GM18526 (cell line): Measurements from ENCODE around the gene CREM.

Experiments
- POLR2A ChIP-seq: IDR thresholded peaks from 3 replicates; pipeline ENCODE4 v1.6.1; 2011; ENCODE audit not compliant: insufficient read length; ENCODE audit errors: extremely low read depth

CREM gene

GRCh38 chr10:35172574-35172973 is 45.9 kb downstream of the CREM start:
- TF ChIP-seq POLR2A = no peak

DNA sequence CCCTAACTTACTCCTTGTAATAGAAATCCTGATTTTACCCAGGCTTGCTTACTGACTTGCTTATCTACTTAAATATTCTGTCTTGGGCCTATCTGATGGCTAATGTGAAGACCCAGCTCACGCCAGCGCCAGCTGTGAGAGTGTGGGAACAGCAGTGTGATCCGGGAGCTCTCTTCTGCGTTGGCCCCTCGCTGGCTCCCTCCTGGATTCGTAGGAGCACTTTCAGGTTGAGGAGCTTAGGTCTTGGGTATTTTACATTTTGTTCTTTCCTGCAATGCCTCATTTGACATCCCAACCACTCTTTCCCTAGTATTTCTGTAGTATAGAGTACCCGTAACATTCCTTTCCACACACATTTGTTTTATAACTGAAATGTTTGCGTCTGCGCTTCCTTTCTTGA is 51.7 kb downstream of the CREM start:
- TF ChIP-seq POLR2A = no peak

DNA sequence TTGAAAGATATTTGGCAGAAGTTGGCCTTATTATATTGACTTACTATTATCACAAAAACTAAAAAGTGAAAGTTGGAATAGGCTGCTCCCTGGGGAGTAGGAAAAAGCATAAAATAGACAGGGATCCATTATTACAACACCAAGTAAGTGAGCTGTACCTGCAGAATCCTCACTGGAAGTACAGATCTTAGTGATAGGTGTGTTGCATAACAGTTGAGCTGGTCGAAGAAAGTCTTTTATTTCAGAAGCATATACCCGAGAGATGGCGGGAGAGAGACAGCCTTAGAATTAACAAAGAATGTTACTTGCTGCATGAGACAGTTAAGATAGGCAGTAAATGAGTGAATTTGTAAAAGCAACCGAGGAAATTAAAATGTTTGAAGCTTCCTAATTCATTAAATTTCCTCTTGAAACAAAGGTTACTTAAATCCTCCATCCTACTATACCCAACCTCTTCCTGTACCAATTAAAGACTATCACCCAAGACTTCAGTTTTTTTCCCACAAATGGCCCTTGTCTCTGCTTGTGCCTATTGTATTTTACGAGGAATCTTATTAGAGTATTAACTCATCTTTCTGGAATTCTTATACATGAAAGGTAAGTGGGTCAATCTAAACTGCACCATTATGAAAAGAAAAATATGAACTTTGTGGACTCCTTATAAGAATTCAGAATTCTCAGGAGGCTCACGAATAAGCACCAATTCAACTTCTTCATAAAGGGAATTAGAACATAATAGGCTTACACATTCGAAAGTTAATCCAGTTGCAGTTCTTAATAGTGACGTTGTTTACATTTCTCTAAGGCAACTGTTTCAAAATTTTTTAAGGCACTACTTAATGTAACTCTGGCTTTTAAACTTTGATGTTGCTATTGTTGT is 56.2 kb downstream of the CREM start:
- TF ChIP-seq POLR2A = no peak

GRCh38 chr10:35184527-35185171 is 58.0 kb downstream of the CREM start:
- no peak for TF ChIP-seq POLR2A

DNA sequence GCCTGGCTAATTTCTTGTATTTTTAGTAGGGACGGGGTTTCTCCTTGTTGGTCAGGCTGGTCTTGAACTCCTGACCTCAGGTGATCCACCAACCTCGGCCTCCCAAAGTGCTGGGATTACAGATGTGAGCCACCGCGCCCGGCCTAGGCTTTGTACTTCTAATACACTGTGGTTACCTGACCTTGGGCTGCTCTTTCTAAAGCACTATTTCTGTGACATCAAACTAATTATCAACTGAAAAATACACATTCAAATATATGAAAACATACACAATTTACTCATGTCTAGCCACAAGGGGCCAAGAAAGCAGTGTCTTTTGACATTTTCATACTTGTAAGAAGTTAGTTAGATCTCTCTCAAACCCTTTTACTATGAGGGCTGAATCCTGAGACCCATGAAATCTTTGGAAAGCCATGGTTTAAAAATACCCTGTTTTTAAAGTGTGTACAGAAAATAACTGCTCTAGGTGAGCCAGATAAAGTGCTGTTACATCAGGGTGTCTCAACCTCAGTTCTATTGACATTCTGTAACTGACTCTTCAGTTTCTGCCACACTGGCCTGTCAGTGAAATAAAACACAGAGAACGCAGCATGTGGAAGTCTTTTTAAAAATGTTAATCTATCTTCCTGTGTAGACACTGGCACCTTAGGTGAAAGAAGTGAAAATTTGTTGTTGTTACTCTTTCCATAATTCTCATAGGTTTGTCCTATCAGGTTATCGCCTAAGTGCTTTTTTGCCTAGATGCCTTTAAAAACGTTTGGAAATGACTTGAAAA is 58.8 kb downstream of the CREM start:
- no peak for TF ChIP-seq POLR2A

- TF ChIP-seq POLR2A = no peak
Measured at GRCh38 chr10:35188954-35189353, 62.3 kb downstream of the CREM start.

GRCh38 chr10:35191523-35191922 is 64.9 kb downstream of the CREM start:
- no peak for TF ChIP-seq POLR2A

GRCh38 chr10:35192645-35193249 is 66.1 kb downstream of the CREM start:
- TF ChIP-seq POLR2A = no peak

DNA sequence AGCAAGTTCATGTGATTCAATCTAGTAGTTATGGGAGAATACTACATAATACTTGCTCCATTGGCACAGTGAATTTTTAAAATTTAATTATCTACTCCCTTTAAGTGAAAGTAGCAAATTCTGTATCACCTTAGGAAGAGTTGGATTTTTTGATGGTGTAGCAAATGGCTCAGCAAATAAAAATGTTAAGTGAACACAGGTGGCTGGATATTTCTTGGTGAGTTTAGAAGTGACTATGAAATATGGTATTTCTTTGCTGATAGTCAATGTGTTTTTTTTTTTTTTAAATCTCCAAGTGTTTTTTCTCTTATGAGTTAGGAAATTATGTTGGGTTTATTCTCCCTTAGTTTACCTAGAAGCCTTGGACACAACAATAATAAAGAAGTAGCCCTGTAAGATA is 67.8 kb downstream of the CREM start:
- no peak for TF ChIP-seq POLR2A

- no peak for TF ChIP-seq POLR2A
Measured at GRCh38 chr10:35194906-35195305, 68.3 kb downstream of the CREM start.

GRCh38 chr10:35195361-35196306 is 69.0 kb downstream of the CREM start:
- TF ChIP-seq POLR2A = peak; percentile 21

GRCh38 chr10:35200487-35200886 is 73.8 kb downstream of the CREM start:
- TF ChIP-seq POLR2A = no peak

DNA sequence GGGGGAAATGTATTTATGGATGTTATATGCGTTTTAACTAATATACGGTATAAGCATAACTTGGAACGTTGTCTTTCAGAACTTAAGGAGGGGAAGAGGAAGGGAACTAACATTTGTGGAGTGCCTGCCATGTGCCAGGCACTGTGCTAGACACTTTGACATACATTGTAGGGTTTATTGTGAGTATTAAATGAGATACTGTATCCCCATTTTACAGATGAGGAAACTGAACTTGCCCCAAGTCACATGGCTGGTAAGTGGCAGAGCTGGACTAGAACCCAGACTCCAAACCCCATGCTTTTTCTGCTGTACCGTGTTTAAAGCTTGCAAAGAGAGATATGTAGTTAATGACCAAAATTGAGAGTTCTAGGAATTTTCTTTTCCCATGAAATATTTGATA is 74.6 kb downstream of the CREM start:
- no peak for TF ChIP-seq POLR2A

DNA sequence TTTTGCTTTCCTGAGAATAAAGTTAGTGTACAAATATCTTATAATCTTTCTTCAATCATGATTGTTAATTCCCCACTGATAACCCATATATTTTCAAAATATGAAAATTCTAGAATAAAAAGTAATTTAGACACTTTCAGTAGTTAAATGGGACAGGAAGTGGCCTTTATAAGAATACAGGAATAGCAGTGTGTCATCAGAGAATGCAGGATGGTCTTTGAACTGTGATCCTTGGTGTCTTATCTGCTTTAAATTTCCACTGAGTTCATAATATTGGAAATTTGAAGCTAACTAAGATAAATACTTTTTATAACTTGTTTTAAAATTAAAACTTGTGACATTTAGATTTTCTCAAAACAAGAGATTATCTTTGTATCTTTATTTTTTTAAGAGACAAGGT is 75.4 kb downstream of the CREM start:
- TF ChIP-seq POLR2A = no peak
